Anterior cingulate cortex (tissue), 58 donors: ENCODE results near the gene CYBA.

ENCODE experiments used
- DNase-seq, 58 donors: peaks; one replicate each; lab custom pipeline; 2025; lab: John Stamatoyannopoulos, UW

Gene CYBA

GRCh38 chr16:88650749-88651275, at the start of gene CYBA:
TSS of gene CYBA (minus strand) at chr16:88651053. CDS start at chr16:88651013, 40 bp downstream.
- peak in 23 of 58 donors; percentile 5 to 56 (median 21) for DNase-seq

DNA sequence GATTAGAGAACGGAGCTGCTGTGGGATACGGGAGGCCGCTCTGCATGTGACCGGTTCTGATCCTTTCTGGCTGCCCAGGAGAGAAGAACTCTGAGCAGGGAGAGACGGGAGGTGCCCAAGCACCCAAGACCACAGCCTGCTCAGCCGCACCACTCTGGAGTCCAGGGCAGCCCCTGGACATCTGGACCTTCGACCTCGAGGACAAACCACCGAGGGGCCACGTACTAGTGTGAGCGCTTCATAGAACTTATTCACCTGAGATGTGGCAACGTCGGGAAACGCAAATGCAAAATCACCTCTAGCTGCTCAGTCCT, 49.4 kb upstream of the CYBA start:
- DNase-seq = no peak

GRCh38 chr16:88699180-88699579, 48.3 kb upstream of the CYBA start:
- no peak for DNase-seq

GRCh38 chr16:88698646-88699045, 47.8 kb upstream of the CYBA start:
- DNase-seq = no peak

DNA sequence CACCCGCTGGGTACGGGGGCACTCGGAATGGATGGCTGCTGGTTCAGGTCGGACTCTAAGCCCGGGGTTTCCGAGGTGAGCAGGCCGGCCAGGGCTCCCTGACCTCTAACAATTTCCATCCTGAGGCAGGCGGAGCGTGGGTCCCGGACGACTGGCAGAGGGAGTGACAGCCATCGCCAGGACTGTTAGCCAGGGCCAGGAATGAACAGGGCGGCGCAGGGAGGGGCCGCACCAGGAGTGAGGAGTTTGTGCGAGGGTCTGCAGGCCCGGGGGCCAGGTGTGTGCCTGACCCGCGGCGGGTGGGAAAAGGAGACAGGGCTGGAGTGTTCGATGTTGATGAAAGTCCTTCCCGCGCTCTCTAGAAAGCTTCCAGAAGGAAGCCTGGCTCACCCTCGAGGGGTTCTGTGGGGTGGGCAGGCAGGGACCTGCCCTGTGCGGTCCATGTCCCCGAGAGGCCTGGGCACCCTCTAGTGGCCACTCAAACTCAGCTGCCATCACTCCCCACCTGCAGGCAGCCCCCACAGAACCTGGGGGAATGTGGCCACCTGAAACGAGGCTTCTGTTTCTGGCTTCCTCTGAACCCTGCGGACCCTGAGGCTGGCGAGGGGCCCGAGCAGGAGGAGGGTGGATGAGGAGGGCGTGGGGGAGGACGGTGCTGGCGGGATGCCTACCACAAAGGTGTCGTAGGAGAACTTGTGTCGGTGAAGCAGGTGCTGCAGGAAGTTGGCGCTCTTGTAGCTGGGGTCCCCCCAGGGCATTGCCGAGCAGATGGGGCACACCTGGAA, 47.2 kb upstream of the CYBA start:
- DNase-seq = no peak

DNA sequence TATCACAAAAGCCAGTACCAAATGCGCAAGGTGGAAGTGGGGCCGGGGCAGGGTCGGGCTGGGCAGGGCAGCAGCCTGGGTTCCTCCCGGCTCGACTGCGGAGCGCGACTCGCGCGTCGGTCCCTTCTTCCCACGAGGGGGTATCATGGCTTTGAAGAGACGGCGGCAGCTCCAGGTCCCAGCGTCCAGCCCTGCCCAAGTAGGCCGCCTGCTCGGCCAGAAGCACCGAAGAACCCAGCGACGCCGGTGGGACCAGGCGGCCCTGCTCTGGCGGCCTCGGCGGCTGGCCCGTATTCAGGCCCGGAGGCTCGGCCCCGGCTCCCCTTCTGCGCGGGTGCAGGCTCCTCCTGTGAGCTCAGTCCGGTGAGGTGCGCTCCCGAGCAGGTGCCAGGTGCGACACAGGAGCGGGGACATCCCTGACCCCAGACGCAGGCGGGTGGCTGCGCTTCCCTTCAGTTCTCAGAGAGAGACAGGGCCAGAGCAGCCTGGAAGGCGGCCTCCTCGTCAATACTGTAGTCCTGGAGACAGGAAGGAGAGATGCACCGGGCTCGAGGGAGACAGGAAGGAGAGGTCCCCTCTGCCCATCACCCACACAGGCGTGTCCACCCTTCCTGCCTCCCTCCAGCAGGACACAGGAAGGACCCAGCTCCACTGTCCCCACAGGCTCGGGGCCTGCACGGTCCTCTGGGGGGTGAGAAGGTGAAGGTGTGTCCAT, 46.4 kb upstream of the CYBA start:
- no peak for DNase-seq

- no peak for DNase-seq
Observed at GRCh38 chr16:88696441-88696840, 45.6 kb upstream of the CYBA start.

DNA sequence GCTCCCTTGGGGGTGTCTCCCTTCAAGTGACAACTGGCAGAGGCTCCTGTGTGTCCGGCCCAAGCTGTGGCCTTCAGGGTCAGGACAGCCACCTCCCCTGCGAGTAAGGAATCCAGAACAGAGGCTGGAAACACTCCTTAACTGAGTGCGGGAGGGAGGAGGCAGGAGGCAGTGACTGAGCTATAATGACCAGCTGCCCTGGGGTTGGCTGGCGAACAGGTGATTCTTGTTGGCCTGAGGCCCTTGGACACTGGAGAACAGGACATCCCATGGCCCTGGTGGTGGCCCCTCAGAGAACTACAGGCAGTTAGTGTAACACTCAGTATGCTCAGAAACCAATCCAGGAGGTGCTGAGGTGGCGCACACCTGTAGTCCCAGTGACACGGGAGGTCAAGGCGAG, 44.9 kb upstream of the CYBA start:
- no peak for DNase-seq

GRCh38 chr16:88695218-88695617, 44.4 kb upstream of the CYBA start:
- no peak for DNase-seq

DNA sequence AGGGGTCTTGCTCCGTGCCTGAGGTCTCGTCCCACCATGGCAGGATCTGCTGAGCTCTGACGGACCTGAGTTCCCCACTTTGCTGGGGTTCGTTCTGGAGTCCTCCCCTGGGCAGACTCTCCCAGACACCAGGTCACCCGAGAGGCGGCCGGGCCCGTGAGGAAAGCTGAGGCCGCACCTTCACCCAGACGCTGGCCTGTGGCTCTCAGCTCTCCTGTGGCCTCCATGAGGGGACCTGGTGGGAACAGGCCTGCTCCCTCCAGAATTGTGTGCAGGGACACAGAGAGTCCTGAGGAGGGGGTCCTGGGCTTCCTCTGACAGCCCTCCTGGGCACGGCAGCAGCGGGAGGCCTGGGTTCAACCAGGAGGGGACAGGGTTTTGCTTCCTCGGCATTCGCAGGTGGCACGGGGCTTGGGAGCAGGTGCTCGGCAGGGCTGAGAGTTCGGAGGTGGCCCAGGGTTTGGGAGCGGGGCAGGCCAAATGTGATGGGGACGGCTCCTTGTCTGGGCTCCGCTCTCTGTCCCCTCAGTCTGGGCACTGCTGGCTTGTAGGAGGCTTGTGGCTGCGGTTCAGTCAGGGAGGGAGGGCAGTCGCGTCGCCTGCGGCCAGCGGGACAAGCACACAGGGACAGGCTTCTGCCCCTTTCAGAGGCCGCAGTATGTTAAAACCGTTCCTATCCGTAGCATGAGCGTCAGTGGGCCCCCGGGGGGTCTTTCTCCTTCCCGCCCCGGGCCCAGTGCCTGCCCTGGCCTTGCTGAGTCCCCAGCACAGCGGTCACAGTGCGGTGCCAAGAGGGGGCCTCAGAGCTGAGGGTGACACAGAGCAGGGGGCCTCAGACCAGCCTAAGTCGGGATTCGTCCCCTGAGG, 43.6 kb upstream of the CYBA start:
- no peak for DNase-seq

- no peak for DNase-seq
Observed at GRCh38 chr16:88693420-88694177, 42.7 kb upstream of the CYBA start.

DNA sequence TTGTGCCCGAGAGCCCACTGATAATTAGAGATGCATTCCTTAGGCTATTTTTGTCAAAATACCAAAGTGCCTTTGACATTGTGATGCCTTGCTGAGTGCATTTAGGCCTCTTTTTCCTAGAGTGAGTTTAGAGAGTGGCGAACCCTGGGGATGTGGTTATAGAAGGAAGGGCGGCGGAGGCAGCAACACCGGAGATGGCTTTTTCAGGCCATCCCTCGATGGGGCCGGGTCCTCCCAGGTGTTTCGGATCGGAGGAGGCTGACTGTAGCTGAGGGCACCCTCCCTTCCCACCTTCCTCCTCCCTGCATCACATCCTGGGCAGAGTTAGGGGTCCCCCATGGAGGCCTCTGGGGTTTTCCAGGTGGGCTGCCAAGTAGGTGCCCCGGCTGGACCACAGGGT, 42.0 kb upstream of the CYBA start:
- DNase-seq = no peak

- peak in 12 of 58 donors; percentile 3 to 53 (median 17) for DNase-seq
Observed at GRCh38 chr16:88691924-88692560, 41.2 kb upstream of the CYBA start.

GRCh38 chr16:88691129-88691813, 40.4 kb upstream of the CYBA start:
- no peak for DNase-seq

GRCh38 chr16:88690341-88691128, 39.7 kb upstream of the CYBA start:
- no peak for DNase-seq

DNA sequence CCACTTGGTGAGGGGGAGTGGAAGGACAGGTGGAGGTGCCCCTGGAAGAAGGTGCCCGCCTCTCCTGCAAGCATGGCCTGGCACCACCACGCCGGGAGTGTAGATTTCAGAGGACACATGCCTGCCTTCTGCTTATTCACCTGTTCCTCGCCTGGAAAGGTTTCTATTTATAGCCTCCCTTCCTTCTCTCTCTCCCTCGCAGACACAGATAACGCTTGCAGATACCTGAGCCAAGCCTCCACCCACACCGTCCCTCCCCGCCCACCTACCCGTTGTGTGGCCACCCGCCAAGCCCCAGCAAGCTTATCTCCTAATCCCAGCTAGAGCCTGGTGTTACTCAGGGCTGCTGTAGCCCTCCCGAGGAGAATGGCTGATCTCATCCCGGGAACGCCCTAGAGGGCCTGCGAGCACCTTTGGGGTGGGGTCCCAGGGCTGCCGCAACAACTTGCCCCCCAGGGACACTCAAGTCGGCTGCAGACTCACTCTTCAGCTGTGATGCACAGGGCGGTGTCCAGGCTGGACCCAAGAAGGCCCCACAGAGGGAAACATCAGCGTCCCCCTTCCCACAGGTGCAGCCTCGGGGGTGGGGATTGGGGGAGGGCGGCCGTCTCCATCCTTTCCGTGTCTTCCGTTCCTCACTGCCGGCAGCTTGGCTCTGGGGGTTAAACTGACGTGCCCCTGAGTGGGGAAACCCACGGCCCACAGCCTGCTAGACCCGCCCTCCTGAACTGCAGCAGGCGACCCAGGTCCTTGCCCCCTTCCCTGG, 37.3 kb upstream of the CYBA start:
- peak in 20 of 58 donors; percentile 14 to 60 (median 26) for DNase-seq

GRCh38 chr16:88687676-88688012, 36.8 kb upstream of the CYBA start:
- no peak for DNase-seq

DNA sequence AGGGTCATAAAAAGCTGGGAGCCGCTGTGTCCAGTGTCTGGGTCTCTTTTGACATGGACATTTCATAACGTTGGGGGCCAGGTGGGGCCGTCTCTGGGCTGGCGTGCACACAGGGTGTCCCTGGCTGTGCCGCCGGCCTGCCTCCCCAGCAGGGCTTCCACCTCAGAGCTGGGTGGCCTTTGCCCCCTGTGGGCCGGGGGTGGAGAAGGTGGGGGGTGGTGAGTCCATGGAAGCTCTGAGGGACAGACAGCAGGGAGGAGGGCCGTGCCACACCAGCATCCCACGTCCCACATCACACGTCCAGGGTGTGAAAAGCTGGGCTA, 36.4 kb upstream of the CYBA start:
- no peak for DNase-seq
